SK-N-MC (cell line): ENCODE data around the gene CSH2.

Source experiments
- EZH2 ChIP-seq: fragments of 200-600 bp; sonication (generic); IDR thresholded peaks from one replicate; pipeline ENCODE4 v1.6.1; 2017; ENCODE audit warnings: antibody characterized with exemption
- FOXP2 ChIP-seq: optimal IDR thresholded peaks from 2 replicates; pipeline ENCODE3; 2011; ENCODE audit warnings: mild to moderate bottlenecking, moderate library complexity; ENCODE audit not compliant: insufficient read depth; ENCODE audit errors: extremely low read length, control extremely low read depth
- POLR2AphosphoS5 ChIP-seq: IDR thresholded peaks from 2 replicates; pipeline ENCODE4 v1.6.1; 2012; ENCODE audit warnings: mild to moderate bottlenecking, low read depth, low read length, borderline replicate concordance

- TF ChIP-seq EZH2 (no peak), POLR2AphosphoS5 (no peak), FOXP2 (no peak)
Observed at GRCh38 chr17:63916566-63917185, 43.2 kb upstream of the CSH2 start.
